Measurements from ENCODE around the gene ITPR3.

- TF ChIP-seq CTCF (IDR thresholded peaks at IDR 0.05) (no peak), MXI1 (IDR thresholded peaks at IDR 0.05; ENCODE audit: low read depth, low read length) (no peak)
Observed at GRCh38 chr6:33613146-33613794, 7.9 kb upstream of the ITPR3 start.
